H9 (cell line): ENCODE measurements around the gene ZMYND11. TPM values are rescaled to one million over a fixed set of nuclear protein-coding genes. Genes with fewer than 3 reads are reported as not detected.

ENCODE experiments used
- DNase-seq: peaks from one replicate; pipeline ENCODE4 v3.0.0-alpha.2; 2017
- H2AFZ ChIP-seq: one replicate; pipeline ENCODE4 v1.6.1; 2013; ENCODE audit warnings: mild to moderate bottlenecking, low read length, control low read depth, moderate library complexity
- H2AK5ac ChIP-seq: 2 replicates; pipeline ENCODE4 v1.6.1; 2013; ENCODE audit warnings: low read length, control low read depth, mixed read lengths; ENCODE audit not compliant: insufficient read length
- H2BK120ac ChIP-seq: one replicate; pipeline ENCODE4 v1.6.1; 2013; ENCODE audit warnings: low read depth, mild to moderate bottlenecking, low read length, control low read depth, inconsistent platforms; ENCODE audit not compliant: poor library complexity, severe bottlenecking
- H2BK12ac ChIP-seq: 2 replicates; pipeline ENCODE4 v1.6.1; 2013; ENCODE audit warnings: low read length, control low read depth, mixed read lengths, low read depth; ENCODE audit not compliant: insufficient read length
- H2BK15ac ChIP-seq: 2 replicates; pipeline ENCODE4 v1.6.1; 2013; ENCODE audit warnings: low read depth, low read length, control low read depth
- H2BK20ac ChIP-seq: one replicate; pipeline ENCODE4 v1.6.1; 2013; ENCODE audit warnings: low read depth, mild to moderate bottlenecking, low read length, control low read depth, inconsistent platforms; ENCODE audit not compliant: poor library complexity, severe bottlenecking
- H2BK5ac ChIP-seq: 2 replicates; pipeline ENCODE4 v1.6.1; 2013; ENCODE audit warnings: low read length, control low read depth, mixed read lengths; ENCODE audit not compliant: insufficient read length
- H3K14ac ChIP-seq: 2 replicates; pipeline ENCODE4 v1.6.1; 2013; ENCODE audit warnings: low read length, control low read depth; ENCODE audit not compliant: insufficient read depth
- H3K18ac ChIP-seq: 2 replicates; pipeline ENCODE4 v1.6.1; 2013; ENCODE audit warnings: low read depth, mild to moderate bottlenecking, mixed read lengths, low read length, control low read depth; ENCODE audit not compliant: insufficient read length
- H3K23ac ChIP-seq: 2 replicates; pipeline ENCODE4 v1.6.1; 2013; ENCODE audit warnings: low read length, control low read depth, mixed read lengths, low read depth; ENCODE audit not compliant: insufficient read length
- H3K23me2 ChIP-seq: 2 replicates; pipeline ENCODE4 v1.6.1; 2013; ENCODE audit warnings: low read depth, mild to moderate bottlenecking, mixed read lengths, low read length, control low read depth; ENCODE audit not compliant: insufficient read length, poor library complexity, severe bottlenecking
- H3K27ac ChIP-seq: 2 replicates; pipeline ENCODE4 v1.5.1; 2013; ENCODE audit warnings: low read length, control low read depth, mixed read lengths, low read depth; ENCODE audit not compliant: insufficient read length
- H3K27me3 ChIP-seq: 2 replicates; pipeline ENCODE4 v1.6.1; 2013; ENCODE audit warnings: low read length, control low read depth, inconsistent platforms; ENCODE audit not compliant: insufficient read depth
- H3K4ac ChIP-seq: 2 replicates; pipeline ENCODE4 v1.6.1; 2013; ENCODE audit warnings: low read depth, mild to moderate bottlenecking, control low read depth, inconsistent platforms, low read length, moderate library complexity
- H3K4me1 ChIP-seq: 2 replicates; pipeline ENCODE4 v1.6.1; 2013; ENCODE audit warnings: low read length, control low read depth, inconsistent platforms; ENCODE audit not compliant: insufficient read depth
- H3K4me2 ChIP-seq: 2 replicates; pipeline ENCODE4 v1.6.1; 2013; ENCODE audit warnings: low read length, control low read depth, mixed read lengths; ENCODE audit not compliant: insufficient read length, insufficient read depth
- H3K56ac ChIP-seq: 2 replicates; pipeline ENCODE4 v1.6.1; 2013; ENCODE audit warnings: low read depth, mild to moderate bottlenecking, mixed read lengths, low read length, control low read depth; ENCODE audit not compliant: insufficient read length
- H3K79me1 ChIP-seq: 2 replicates; pipeline ENCODE4 v1.6.1; 2013; ENCODE audit warnings: low read depth, mild to moderate bottlenecking, moderate library complexity, low read length, control low read depth, inconsistent platforms; ENCODE audit not compliant: insufficient read depth, poor library complexity, severe bottlenecking
- H3K79me2 ChIP-seq: 2 replicates; pipeline ENCODE4 v1.6.1; 2013; ENCODE audit warnings: low read length, control low read depth, inconsistent platforms; ENCODE audit not compliant: insufficient read depth
- H3K9ac ChIP-seq: 2 replicates; pipeline ENCODE4 v1.6.1; 2013; ENCODE audit warnings: low read length, control low read depth, mixed read lengths; ENCODE audit not compliant: insufficient read length; ENCODE audit errors: extremely low read depth
- H3K9me3 ChIP-seq: one replicate; pipeline ENCODE4 v1.6.1; 2013; ENCODE audit warnings: low read depth, low read length, inconsistent platforms; ENCODE audit not compliant: control insufficient read depth
- H3T11ph ChIP-seq: one replicate; pipeline ENCODE4 v1.6.1; 2013; ENCODE audit warnings: mild to moderate bottlenecking, low read length, control low read depth, inconsistent platforms
- H4K20me1 ChIP-seq: one replicate; pipeline ENCODE4 v1.6.1; 2013; ENCODE audit not compliant: control insufficient read depth, insufficient read length, insufficient read depth
- H4K5ac ChIP-seq: 2 replicates; pipeline ENCODE4 v1.6.1; 2013; ENCODE audit warnings: low read depth, mild to moderate bottlenecking, mixed read lengths, low read length, control low read depth; ENCODE audit not compliant: insufficient read length
- H4K8ac ChIP-seq: replicated peaks from 2 replicates; pipeline ENCODE4 v1.6.1; 2013; ENCODE audit warnings: low read length, control low read depth, mixed read lengths, low read depth; ENCODE audit not compliant: insufficient read length
- H4K91ac ChIP-seq: 2 replicates; pipeline ENCODE4 v1.6.1; 2013; ENCODE audit warnings: low read depth, mild to moderate bottlenecking, moderate library complexity, mixed read lengths, low read length, control low read depth; ENCODE audit not compliant: insufficient read length
- H3K27ac Mint-ChIP-seq, 3 experiments: 2 replicates in 2 of 3; 3 replicates in 1 of 3; pipeline ENCODE4 v1.8.0; 2020 to 2021; ENCODE audit warnings: mixed read lengths in 3 of 3, mild to moderate bottlenecking in 1 of 3, moderate library complexity in 1 of 3
- H3K27me3 Mint-ChIP-seq: 2 replicates; pipeline ENCODE4 v1.8.0; 2021; ENCODE audit warnings: low read depth, mild to moderate bottlenecking, moderate library complexity, mixed read lengths
- H3K36me3 Mint-ChIP-seq, 3 experiments: 2 replicates in 2 of 3; 3 replicates in 1 of 3; pipeline ENCODE4 v1.8.0; 2020 to 2021; ENCODE audit warnings: low read depth in 3 of 3, mixed read lengths in 3 of 3; ENCODE audit not compliant: insufficient read depth in 1 of 3
- H3K4me1 Mint-ChIP-seq, 2 experiments: 2 replicates each; pipeline ENCODE4 v1.8.0; 2020; ENCODE audit warnings: mixed read lengths in 2 of 2
- H3K4me3 Mint-ChIP-seq, 2 experiments: 2 replicates in 1 of 2; 3 replicates in 1 of 2; pipeline ENCODE4 v1.8.0; 2020 to 2021; ENCODE audit warnings: mild to moderate bottlenecking in 2 of 2, mixed read lengths in 2 of 2, moderate library complexity in 1 of 2
- H3K9me3 Mint-ChIP-seq, 2 experiments: 2 replicates in 1 of 2; 3 replicates in 1 of 2; pipeline ENCODE4 v1.8.0; 2020; ENCODE audit warnings: mild to moderate bottlenecking in 2 of 2, mixed read lengths in 2 of 2, moderate library complexity in 1 of 2
- CTCF ChIP-seq: fragments of 200-600 bp; sonication (generic); conservative IDR thresholded peaks from 3 replicates; pipeline ENCODE4 v1.8.0; 2021; ENCODE audit warnings: antibody characterized with exemption, mild to moderate bottlenecking
- WGBS: extraction: QIAGEN DNeasy Blood & Tissue Kit; methylation state at CpG from one replicate; pipeline ENCODE4 v1.1.7; 2013; ENCODE audit warnings: missing lambda C conversion rate, low lambda C conversion rate, mixed read lengths; ENCODE audit not compliant: insufficient read length; ENCODE audit errors: extremely low coverage; 5-methylcytosine and 5-hydroxymethylcytosine counted together
- total RNA-seq: library from RNA; stranded (reverse); gene quantifications from 2 replicates; pipeline ENCODE4 v1.2.1, GENCODE V29; 2021

Gene ZMYND11
- total RNA-seq, 1 experiment from 2014 or later: 33.7 TPM

DNA sequence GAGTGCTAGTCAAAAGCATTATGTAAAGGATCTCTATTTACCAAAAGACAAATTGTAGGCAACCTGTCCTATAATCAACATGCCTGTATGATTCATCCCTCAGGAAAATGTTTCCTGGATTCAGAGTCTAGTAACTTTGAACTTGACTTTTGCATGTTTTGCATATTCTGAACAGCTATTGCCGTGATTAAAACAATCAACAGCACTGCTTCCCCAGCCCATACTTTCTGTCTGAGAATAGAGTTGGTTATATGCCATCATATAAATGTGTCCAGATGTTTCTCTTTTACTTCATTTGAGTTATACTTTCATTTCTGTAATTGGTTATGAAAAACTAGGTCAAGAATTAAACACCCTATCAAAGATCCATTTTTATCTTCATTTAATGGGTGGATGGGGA, 83.5 kb downstream of the ZMYND11 start:
- no peak for DNase-seq
- Histone ChIP-seq H4K8ac (no peak overlapping the region), H2AK5ac (no peak overlapping the region), H4K91ac (no peak overlapping the region), H3K14ac (no peak overlapping the region), H3K56ac (no peak overlapping the region), H3K27me3 (no peaks in the 10 kb centered on the region), H4K5ac (no peak overlapping the region), H2BK120ac (no peak overlapping the region), H2BK15ac (no peak overlapping the region), H3K4me2 (no peak overlapping the region), H3K4ac (no peak overlapping the region), H4K20me1 (no peaks in the 10 kb centered on the region), H3K18ac (no peak overlapping the region), H3K79me2 (no peaks in the 10 kb centered on the region), H3K9ac (no peak overlapping the region), H3K9me3 (no peaks in the 10 kb centered on the region), H3K27ac (no peak overlapping the region), H3T11ph (no peak overlapping the region), H3K4me1 (no peaks in the 10 kb centered on the region), H3K79me1 (no peaks in the 10 kb centered on the region), H2AFZ (no peak overlapping the region), H2BK20ac (no peak overlapping the region), H2BK5ac (no peak overlapping the region), H3K23ac (no peak overlapping the region), H2BK12ac (no peak overlapping the region), H3K23me2 (no peaks in the 10 kb centered on the region)
- H3K9me3 Mint-ChIP-seq: no peaks in the 10 kb centered on the region
- H3K36me3 Mint-ChIP-seq: no peaks in the 10 kb centered on the region
- WGBS: no CpG with 5 or more reads among the region's 1 CpG
- no peak for TF ChIP-seq CTCF
- H3K4me3 Mint-ChIP-seq: no peak overlapping the region
- no peaks in the 10 kb centered on the region for H3K4me1 Mint-ChIP-seq
- no peak overlapping the region for H3K27ac Mint-ChIP-seq
- no peaks in the 10 kb centered on the region for H3K27me3 Mint-ChIP-seq
